ENCODE results near the gene CD302.
"Not testable (repeated sequence)": the region's sequence is repeated elsewhere in the genome, so short reads cannot be mapped to it uniquely, and the experiment has no call there.

CD302 gene

GRCh38 chr2:159728629-159729028 lies 69.4 kb downstream of the CD302 start:
- DNase-seq (ENCODE audit: low read depth) = no peak
- no peak overlapping the region for H3K4me3 ChIP-seq (ENCODE audit: low read depth, low read length)
- no peak for TF ChIP-seq CTCF (conservative IDR thresholded peaks at IDR 0.05; ENCODE audit: low read depth, low read length)

GRCh38 chr2:159725713-159726112 lies 72.3 kb downstream of the CD302 start:
- TF ChIP-seq CTCF (conservative IDR thresholded peaks at IDR 0.05; ENCODE audit: low read depth, low read length) = no peak
- no peak overlapping the region for H3K4me3 ChIP-seq (ENCODE audit: low read depth, low read length)
- DNase-seq (ENCODE audit: low read depth) = no peak

- H3K4me3 ChIP-seq (ENCODE audit: low read depth, low read length); DNase-seq (ENCODE audit: low read depth): not testable (repeated sequence)
Observed at GRCh38 chr2:159724795-159725572, 73.0 kb downstream of the CD302 start.

- no peak for TF ChIP-seq CTCF (conservative IDR thresholded peaks at IDR 0.05; ENCODE audit: low read depth, low read length)
- no peak for DNase-seq (ENCODE audit: low read depth)
Observed at GRCh38 chr2:159722580-159722979, 75.4 kb downstream of the CD302 start.

GRCh38 chr2:159720676-159721075 lies 77.3 kb downstream of the CD302 start:
- no peak for DNase-seq (ENCODE audit: low read depth)
- TF ChIP-seq CTCF (conservative IDR thresholded peaks at IDR 0.05; ENCODE audit: low read depth, low read length) = no peak
- H3K4me3 ChIP-seq (ENCODE audit: low read depth, low read length) = no peak overlapping the region

More at GRCh38 chr2:159722580-159722979, 75.4 kb downstream of the CD302 start:
- H3K4me3 ChIP-seq (ENCODE audit: low read depth, low read length) = no peak overlapping the region
